H1 (cell line): Measurements from ENCODE around the gene ANXA6.

Experiments
- CTBP2 ChIP-seq: IDR thresholded peaks from 2 replicates; pipeline ENCODE4 v1.7.0; 2011; ENCODE audit warnings: borderline replicate concordance, mild to moderate bottlenecking, moderate library complexity, mixed read lengths, low read length; ENCODE audit not compliant: insufficient read depth, insufficient read length
- RFX5 ChIP-seq: IDR thresholded peaks from 2 replicates; pipeline ENCODE4 v1.6.1; 2011; ENCODE audit warnings: low read depth, low read length, improper control_type of control experiment, borderline replicate concordance
- TF ChIP-seq, protein P1 (sequence below): IDR thresholded peaks from 2 replicates; pipeline ENCODE4 v1.6.1; 2012; ENCODE audit warnings: low read length, inconsistent platforms

DNA sequence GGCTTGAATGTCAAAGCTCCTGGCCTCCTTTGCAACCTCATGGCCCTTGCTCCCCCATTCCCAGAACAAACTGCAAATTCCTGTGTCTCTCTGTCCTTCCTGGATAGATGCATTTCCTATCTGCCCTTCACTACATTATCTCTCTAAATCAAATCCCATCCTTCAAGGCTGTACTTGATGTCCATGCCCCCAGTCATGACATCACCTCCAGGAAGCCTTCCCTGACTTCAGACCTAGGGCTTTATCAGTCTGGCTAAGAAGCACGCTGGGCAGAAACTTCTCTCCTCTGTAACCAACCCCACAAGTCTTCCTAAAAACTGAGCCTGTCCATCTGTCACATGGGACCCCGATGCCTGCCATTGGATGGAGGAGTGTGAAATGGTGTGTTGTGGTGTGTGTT, 51.1 kb downstream of the ANXA6 start:
- TF ChIP-seq, protein P1, sequence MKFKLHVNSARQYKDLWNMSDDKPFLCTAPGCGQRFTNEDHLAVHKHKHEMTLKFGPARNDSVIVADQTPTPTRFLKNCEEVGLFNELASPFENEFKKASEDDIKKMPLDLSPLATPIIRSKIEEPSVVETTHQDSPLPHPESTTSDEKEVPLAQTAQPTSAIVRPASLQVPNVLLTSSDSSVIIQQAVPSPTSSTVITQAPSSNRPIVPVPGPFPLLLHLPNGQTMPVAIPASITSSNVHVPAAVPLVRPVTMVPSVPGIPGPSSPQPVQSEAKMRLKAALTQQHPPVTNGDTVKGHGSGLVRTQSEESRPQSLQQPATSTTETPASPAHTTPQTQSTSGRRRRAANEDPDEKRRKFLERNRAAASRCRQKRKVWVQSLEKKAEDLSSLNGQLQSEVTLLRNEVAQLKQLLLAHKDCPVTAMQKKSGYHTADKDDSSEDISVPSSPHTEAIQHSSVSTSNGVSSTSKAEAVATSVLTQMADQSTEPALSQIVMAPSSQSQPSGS, result no peak
- no peak for TF ChIP-seq RFX5
- TF ChIP-seq CTBP2, result no peak
